HG03175 (cell line): ENCODE data around the gene TMEM238.
"Not testable (repeated sequence)": the region's sequence is repeated elsewhere in the genome, so short reads cannot be mapped to it uniquely, and the experiment has no call there.

Experiments
- ATAC-seq: cut with Tn5 transposase; IDR thresholded peaks from one replicate; pipeline ENCODE4 v1.9.1; 2021; ENCODE audit warnings: mild to moderate bottlenecking, moderate library complexity; ENCODE audit not compliant: unreplicated experiment

TMEM238 gene

GRCh38 chr19:55341595-55342531 lies 42.2 kb downstream of the TMEM238 start:
- ATAC-seq: no peak

- ATAC-seq: no peak
These were observed 42.9 kb downstream of the TMEM238 start for GRCh38 chr19:55341171-55341588.

GRCh38 chr19:55340784-55341147 lies 43.3 kb downstream of the TMEM238 start:
- no peak for ATAC-seq

- no peak for ATAC-seq
These were observed 44.0 kb downstream of the TMEM238 start for GRCh38 chr19:55339889-55340783.

- ATAC-seq: peak; percentile 81
These were observed 44.8 kb downstream of the TMEM238 start, which contains the start of gene KMT5C for GRCh38 chr19:55339105-55339888. TSS of gene KMT5C (plus strand) at chr19:55339876. CDS start at chr19:55341937, 2,061 bp downstream.

GRCh38 chr19:55336101-55336500 lies 48.0 kb downstream of the TMEM238 start:
- ATAC-seq: no peak

GRCh38 chr19:55333870-55334269 lies 50.2 kb downstream of the TMEM238 start:
- ATAC-seq: no peak

GRCh38 chr19:55329791-55330190 lies 54.3 kb downstream of the TMEM238 start:
- ATAC-seq: not testable (repeated sequence)
